WTC11 (cell line): ENCODE results near the gene HECTD3. TPM values are rescaled to one million over a fixed set of nuclear protein-coding genes. Genes with fewer than 3 reads are reported as not detected.

Experiments
- ATAC-seq: fragments of 200-7000 bp; cut with Tn5 transposase; 2 replicates; pipeline ENCODE4 v1.10.0; 2021; ENCODE audit warnings: mild to moderate bottlenecking, moderate library complexity
- CTCF ChIA-PET: fragments of 300-600 bp; sonication (Branson Sonifier 250); formaldehyde crosslinking; loops from one replicate; lab custom pipeline; 2021; ENCODE audit warnings: antibody characterized with exemption; lab: Charles Lee
- POLR2A ChIA-PET: fragments of 350-600 bp; sonication (Branson Sonifier 250); formaldehyde crosslinking; loops from one replicate; lab custom pipeline; 2021; ENCODE audit warnings: antibody characterized with exemption; lab: Charles Lee
- DNase-seq: peaks from one replicate; pipeline ENCODE4 v3.0.0; 2021; ENCODE audit warnings: low spot score
- H3K27ac Mint-ChIP-seq: 2 replicates; pipeline ENCODE4 v1.8.0; 2021; ENCODE audit warnings: mixed read lengths
- H3K27me3 Mint-ChIP-seq: 2 replicates; pipeline ENCODE4 v1.8.0; 2021; ENCODE audit warnings: low read depth, mild to moderate bottlenecking, moderate library complexity, mixed read lengths
- H3K36me3 Mint-ChIP-seq: 2 replicates; pipeline ENCODE4 v1.8.0; 2021; ENCODE audit warnings: mixed read lengths
- H3K4me1 Mint-ChIP-seq: 2 replicates; pipeline ENCODE4 v1.8.0; 2022; ENCODE audit warnings: mixed read lengths
- H3K4me3 Mint-ChIP-seq: 2 replicates; pipeline ENCODE4 v1.8.0; 2021; ENCODE audit warnings: mild to moderate bottlenecking, moderate library complexity, mixed read lengths
- H3K9me3 Mint-ChIP-seq: 2 replicates; pipeline ENCODE4 v1.8.0; 2021; ENCODE audit warnings: mixed read lengths
- ESRRA ChIP-seq: sonication (generic); formaldehyde crosslinking; IDR thresholded peaks from 2 replicates; pipeline ENCODE4 v1.8.1; 2022; ENCODE audit warnings: mild to moderate bottlenecking, missing genetic modification reagents, borderline replicate concordance
- FOXJ3 ChIP-seq: sonication (generic); formaldehyde crosslinking; IDR thresholded peaks from 2 replicates; pipeline ENCODE4 v1.9.0; 2021; ENCODE audit warnings: missing genetic modification reagents, mild to moderate bottlenecking, borderline replicate concordance
- IRF2 ChIP-seq: sonication (generic); formaldehyde crosslinking; IDR thresholded peaks from 2 replicates; pipeline ENCODE4 v1.8.0; 2022; ENCODE audit warnings: low read depth, missing genetic modification reagents, borderline replicate concordance
- JUN ChIP-seq: sonication (generic); formaldehyde crosslinking; IDR thresholded peaks from 2 replicates; pipeline ENCODE4 v1.8.0; 2023; ENCODE audit warnings: mild to moderate bottlenecking, missing genetic modification reagents
- NR3C1 ChIP-seq: sonication (generic); formaldehyde crosslinking; conservative IDR thresholded peaks from 2 replicates; pipeline ENCODE4 v1.8.1; 2023; ENCODE audit warnings: low read depth, mild to moderate bottlenecking, missing genetic modification reagents
- PRRX2 ChIP-seq: fragments of 250-450 bp; sonication (Bioruptor Pico); IDR thresholded peaks from 2 replicates; pipeline ENCODE4 v1.8.0; 2021; ENCODE audit warnings: mild to moderate bottlenecking
- RORB ChIP-seq: fragments of 250-450 bp; sonication (Bioruptor Pico); IDR thresholded peaks from 2 replicates; pipeline ENCODE4 v1.9.0; 2021; ENCODE audit warnings: mild to moderate bottlenecking
- SMAD3 ChIP-seq: sonication (generic); formaldehyde crosslinking; IDR thresholded peaks from 2 replicates; pipeline ENCODE4 v1.8.0; 2022; ENCODE audit warnings: missing genetic modification reagents, mild to moderate bottlenecking, borderline replicate concordance
- SP1 ChIP-seq: sonication (generic); formaldehyde crosslinking; conservative IDR thresholded peaks from 2 replicates; pipeline ENCODE4 v1.8.1; 2022; ENCODE audit warnings: missing genetic modification reagents
- ZNF263 ChIP-seq: sonication (generic); formaldehyde crosslinking; IDR thresholded peaks from 2 replicates; pipeline ENCODE4 v1.8.1; 2022; ENCODE audit warnings: low read depth, mild to moderate bottlenecking, moderate library complexity, missing genetic modification reagents
- ZNF396 ChIP-seq: fragments of 250-450 bp; sonication (Bioruptor Pico); IDR thresholded peaks from 2 replicates; pipeline ENCODE4 v1.8.0; 2021; ENCODE audit warnings: mild to moderate bottlenecking, moderate library complexity, borderline replicate concordance
- total RNA-seq: library from RNA; stranded (reverse); gene quantifications from 3 replicates; pipeline ENCODE4 v1.2.3, GENCODE V29; 2021
- TF ChIP-seq, protein P1 (sequence below): fragments of 250-450 bp; sonication (Bioruptor Pico); IDR thresholded peaks from 2 replicates; pipeline ENCODE4 v1.9.0; 2021; ENCODE audit warnings: mild to moderate bottlenecking, borderline replicate concordance
- TF ChIP-seq, protein P2 (sequence below): sonication (generic); formaldehyde crosslinking; IDR thresholded peaks from 2 replicates; pipeline ENCODE4 v1.8.0; 2022; ENCODE audit warnings: mild to moderate bottlenecking, missing genetic modification reagents
- TF ChIP-seq, protein P3 (sequence below): sonication (generic); formaldehyde crosslinking; conservative IDR thresholded peaks from 2 replicates; pipeline ENCODE4 v1.8.1; 2023; ENCODE audit warnings: mild to moderate bottlenecking, low read depth, missing genetic modification reagents, moderate library complexity
- TF ChIP-seq, protein P4 (sequence below): sonication (generic); formaldehyde crosslinking; IDR thresholded peaks from 2 replicates; pipeline ENCODE4 v1.8.0; 2022; ENCODE audit warnings: mild to moderate bottlenecking, missing genetic modification reagents
- TF ChIP-seq, protein P5 (sequence below): sonication (generic); formaldehyde crosslinking; IDR thresholded peaks from 2 replicates; pipeline ENCODE4 v1.8.1; 2023; ENCODE audit warnings: mild to moderate bottlenecking, missing genetic modification reagents, moderate library complexity

HECTD3 gene
- total RNA-seq, 1 experiment from 2014 or later, result 39.5 TPM

DNA sequence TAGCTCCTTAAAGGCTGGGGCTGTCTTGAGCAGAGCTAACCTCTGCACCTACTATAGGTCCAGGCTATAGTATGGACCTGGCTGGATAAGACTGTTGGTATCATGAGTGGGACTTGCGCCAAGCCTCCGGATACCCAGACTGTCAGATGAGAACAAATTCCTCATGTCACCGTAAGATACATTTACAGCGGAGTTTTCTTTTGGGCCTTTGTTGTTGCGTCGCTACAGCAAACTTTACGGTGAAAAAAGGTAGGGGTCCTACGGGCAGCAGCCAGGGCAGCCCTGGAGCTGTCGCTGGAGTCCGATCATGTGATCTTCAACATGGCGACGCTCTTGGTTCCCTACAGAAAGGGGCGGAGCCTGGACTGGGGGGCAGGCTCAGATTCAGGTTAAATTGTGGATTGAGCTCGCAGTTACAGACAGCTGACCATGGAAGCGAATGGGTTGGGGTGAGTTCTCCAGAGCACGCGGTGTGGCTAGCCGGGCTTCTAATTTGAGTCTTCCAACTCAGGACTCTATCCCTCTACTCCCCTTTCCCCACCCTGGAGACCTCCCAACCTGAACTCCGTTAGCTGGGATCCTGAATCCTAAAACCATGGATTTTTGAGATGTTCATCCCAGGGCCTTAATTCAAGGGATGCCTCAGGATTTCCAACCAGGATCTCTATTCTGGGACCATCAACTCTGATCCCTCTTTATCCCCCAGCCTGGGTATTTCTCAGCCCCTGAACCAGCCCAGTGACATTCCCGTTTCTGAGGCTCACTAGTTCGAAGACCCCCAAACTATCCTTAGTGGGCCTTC is 914 bp upstream of the HECTD3 start, which contains the start of gene UROD (continued):
- TF ChIP-seq, protein P1, sequence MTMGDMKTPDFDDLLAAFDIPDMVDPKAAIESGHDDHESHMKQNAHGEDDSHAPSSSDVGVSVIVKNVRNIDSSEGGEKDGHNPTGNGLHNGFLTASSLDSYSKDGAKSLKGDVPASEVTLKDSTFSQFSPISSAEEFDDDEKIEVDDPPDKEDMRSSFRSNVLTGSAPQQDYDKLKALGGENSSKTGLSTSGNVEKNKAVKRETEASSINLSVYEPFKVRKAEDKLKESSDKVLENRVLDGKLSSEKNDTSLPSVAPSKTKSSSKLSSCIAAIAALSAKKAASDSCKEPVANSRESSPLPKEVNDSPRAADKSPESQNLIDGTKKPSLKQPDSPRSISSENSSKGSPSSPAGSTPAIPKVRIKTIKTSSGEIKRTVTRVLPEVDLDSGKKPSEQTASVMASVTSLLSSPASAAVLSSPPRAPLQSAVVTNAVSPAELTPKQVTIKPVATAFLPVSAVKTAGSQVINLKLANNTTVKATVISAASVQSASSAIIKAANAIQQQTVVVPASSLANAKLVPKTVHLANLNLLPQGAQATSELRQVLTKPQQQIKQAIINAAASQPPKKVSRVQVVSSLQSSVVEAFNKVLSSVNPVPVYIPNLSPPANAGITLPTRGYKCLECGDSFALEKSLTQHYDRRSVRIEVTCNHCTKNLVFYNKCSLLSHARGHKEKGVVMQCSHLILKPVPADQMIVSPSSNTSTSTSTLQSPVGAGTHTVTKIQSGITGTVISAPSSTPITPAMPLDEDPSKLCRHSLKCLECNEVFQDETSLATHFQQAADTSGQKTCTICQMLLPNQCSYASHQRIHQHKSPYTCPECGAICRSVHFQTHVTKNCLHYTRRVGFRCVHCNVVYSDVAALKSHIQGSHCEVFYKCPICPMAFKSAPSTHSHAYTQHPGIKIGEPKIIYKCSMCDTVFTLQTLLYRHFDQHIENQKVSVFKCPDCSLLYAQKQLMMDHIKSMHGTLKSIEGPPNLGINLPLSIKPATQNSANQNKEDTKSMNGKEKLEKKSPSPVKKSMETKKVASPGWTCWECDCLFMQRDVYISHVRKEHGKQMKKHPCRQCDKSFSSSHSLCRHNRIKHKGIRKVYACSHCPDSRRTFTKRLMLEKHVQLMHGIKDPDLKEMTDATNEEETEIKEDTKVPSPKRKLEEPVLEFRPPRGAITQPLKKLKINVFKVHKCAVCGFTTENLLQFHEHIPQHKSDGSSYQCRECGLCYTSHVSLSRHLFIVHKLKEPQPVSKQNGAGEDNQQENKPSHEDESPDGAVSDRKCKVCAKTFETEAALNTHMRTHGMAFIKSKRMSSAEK (CRISPR knock-in tag), result no peak
- TF ChIP-seq ZNF396 (CRISPR knock-in tag) (no peak), ZNF263 (no peak), NR3C1 (CRISPR knock-in tag) (no peak), RORB (CRISPR knock-in tag) (no peak), SP1 (peak; percentile 91), ESRRA (CRISPR knock-in tag) (no peak), JUN (CRISPR knock-in tag) (no peak), PRRX2 (CRISPR knock-in tag) (no peak)
- TF ChIP-seq, protein P2, sequence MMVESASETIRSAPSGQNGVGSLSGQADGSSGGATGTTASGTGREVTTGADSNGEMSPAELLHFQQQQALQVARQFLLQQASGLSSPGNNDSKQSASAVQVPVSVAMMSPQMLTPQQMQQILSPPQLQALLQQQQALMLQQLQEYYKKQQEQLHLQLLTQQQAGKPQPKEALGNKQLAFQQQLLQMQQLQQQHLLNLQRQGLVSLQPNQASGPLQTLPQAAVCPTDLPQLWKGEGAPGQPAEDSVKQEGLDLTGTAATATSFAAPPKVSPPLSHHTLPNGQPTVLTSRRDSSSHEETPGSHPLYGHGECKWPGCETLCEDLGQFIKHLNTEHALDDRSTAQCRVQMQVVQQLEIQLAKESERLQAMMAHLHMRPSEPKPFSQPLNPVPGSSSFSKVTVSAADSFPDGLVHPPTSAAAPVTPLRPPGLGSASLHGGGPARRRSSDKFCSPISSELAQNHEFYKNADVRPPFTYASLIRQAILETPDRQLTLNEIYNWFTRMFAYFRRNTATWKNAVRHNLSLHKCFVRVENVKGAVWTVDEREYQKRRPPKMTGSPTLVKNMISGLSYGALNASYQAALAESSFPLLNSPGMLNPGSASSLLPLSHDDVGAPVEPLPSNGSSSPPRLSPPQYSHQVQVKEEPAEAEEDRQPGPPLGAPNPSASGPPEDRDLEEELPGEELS (CRISPR knock-in tag), result 0 out of 2 replicates have a peak, but pooled peaks have one; percentile 30
- TF ChIP-seq, protein P3, sequence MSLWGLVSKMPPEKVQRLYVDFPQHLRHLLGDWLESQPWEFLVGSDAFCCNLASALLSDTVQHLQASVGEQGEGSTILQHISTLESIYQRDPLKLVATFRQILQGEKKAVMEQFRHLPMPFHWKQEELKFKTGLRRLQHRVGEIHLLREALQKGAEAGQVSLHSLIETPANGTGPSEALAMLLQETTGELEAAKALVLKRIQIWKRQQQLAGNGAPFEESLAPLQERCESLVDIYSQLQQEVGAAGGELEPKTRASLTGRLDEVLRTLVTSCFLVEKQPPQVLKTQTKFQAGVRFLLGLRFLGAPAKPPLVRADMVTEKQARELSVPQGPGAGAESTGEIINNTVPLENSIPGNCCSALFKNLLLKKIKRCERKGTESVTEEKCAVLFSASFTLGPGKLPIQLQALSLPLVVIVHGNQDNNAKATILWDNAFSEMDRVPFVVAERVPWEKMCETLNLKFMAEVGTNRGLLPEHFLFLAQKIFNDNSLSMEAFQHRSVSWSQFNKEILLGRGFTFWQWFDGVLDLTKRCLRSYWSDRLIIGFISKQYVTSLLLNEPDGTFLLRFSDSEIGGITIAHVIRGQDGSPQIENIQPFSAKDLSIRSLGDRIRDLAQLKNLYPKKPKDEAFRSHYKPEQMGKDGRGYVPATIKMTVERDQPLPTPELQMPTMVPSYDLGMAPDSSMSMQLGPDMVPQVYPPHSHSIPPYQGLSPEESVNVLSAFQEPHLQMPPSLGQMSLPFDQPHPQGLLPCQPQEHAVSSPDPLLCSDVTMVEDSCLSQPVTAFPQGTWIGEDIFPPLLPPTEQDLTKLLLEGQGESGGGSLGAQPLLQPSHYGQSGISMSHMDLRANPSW (CRISPR knock-in tag), result no peak
- TF ChIP-seq, protein P4, sequence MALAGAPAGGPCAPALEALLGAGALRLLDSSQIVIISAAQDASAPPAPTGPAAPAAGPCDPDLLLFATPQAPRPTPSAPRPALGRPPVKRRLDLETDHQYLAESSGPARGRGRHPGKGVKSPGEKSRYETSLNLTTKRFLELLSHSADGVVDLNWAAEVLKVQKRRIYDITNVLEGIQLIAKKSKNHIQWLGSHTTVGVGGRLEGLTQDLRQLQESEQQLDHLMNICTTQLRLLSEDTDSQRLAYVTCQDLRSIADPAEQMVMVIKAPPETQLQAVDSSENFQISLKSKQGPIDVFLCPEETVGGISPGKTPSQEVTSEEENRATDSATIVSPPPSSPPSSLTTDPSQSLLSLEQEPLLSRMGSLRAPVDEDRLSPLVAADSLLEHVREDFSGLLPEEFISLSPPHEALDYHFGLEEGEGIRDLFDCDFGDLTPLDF (CRISPR knock-in tag), result no peak

DNA sequence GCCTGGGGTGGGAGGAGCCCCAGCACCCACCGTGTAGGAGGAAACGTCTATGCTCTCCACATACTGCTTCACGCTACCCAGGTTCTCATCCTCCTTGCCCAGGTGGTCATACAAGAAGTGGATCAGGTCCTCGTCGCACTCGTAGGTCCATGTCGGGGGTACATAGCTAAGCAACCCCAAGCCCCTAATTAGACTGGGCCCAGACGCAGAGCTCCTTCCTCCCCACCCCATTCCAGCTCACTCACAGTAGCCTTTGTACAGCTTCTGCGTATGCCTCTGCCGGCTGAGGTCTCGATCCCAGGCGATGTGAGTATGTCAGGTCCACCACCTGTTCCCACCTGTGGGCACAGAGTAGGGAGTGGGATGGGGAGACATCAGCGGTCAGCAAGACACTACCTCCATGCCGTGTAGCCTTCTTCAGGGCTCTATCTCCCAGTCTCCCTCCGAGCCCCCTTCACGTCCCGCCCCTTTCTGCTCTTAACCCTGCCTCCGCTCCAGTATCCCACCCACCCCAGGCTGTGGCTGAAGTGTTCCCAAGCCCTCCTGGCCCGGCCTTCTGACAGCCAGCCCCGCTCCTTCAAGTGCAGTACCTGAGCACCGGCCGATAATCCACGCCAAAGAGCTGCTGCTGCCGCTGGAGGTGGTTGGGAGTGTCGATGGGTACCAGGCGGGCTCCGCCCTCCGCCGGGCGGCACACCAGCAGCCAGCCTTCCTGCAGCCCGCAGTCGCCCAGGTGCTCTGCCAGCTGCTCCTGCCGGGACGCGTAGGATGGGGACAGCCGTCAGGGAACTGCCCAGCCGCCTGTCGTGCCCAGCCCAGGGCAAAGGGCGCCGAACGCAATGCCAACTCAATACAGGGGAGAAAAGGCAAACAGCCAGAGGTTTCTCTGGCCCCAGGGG is 919 bp downstream of the HECTD3 start:
- H3K9me3 Mint-ChIP-seq, result no peaks in the 10 kb centered on the region
- H3K27me3 Mint-ChIP-seq, result peaks cover 5% of the 10 kb centered on the region; the same call in 1 of the 2 replicates
- peak overlapping the region; percentile 79 for H3K4me3 Mint-ChIP-seq
- DNase-seq, result no peak
- H3K4me1 Mint-ChIP-seq, result peaks cover 21% of the 10 kb centered on the region
- peak; percentile 3 for ATAC-seq
- POLR2A ChIA-PET, result interaction anchor here (0.5 to 2.7 kb wide), 12 partner anchors 12 to 330 kb away, joined by 3 to 11 read pairs (median 4); partner anchors contain the start of genes EIF2B3, HPDL, MUTYH and PLK3
- no peak overlapping the region for H3K27ac Mint-ChIP-seq
- peaks cover 5% of the 10 kb centered on the region for H3K36me3 Mint-ChIP-seq
- CTCF ChIA-PET, result interaction anchor here (0.6 to 13.0 kb wide), 15 partner anchors 24 to 481 kb away, joined by 3 to 317 read pairs (median 5); partner anchors contain the start of genes EIF2B3, PLK3 and TESK2
- TF ChIP-seq IRF2 (CRISPR knock-in tag) (no peak), SMAD3 (CRISPR knock-in tag) (no peak), FOXJ3 (CRISPR knock-in tag) (no peak)
- TF ChIP-seq, protein P1 (CRISPR knock-in tag), result no peak
- TF ChIP-seq, protein P5, sequence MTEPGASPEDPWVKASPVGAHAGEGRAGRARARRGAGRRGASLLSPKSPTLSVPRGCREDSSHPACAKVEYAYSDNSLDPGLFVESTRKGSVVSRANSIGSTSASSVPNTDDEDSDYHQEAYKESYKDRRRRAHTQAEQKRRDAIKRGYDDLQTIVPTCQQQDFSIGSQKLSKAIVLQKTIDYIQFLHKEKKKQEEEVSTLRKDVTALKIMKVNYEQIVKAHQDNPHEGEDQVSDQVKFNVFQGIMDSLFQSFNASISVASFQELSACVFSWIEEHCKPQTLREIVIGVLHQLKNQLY (CRISPR knock-in tag), result 0 out of 2 replicates have a peak, but pooled peaks have one; percentile 25
